Hepatocyte (in vitro differentiated cells): Measurements from ENCODE around the gene ESR1.

Experiments
- CTCF ChIP-seq: fragments of 200-600 bp; sonication (generic); IDR thresholded peaks from 2 replicates; pipeline ENCODE4 v1.5.1; 2016; ENCODE audit warnings: antibody characterized with exemption, mild to moderate bottlenecking; ENCODE audit not compliant: poor library complexity
- EZH2 ChIP-seq: fragments of 200-600 bp; sonication (generic); IDR thresholded peaks from 2 replicates; pipeline ENCODE4 v1.6.1; 2016; ENCODE audit warnings: antibody characterized with exemption, mild to moderate bottlenecking, borderline replicate concordance
- EZH2phosphoT487 ChIP-seq: fragments of 200-600 bp; sonication (generic); IDR thresholded peaks from one replicate; pipeline ENCODE4 v1.6.1; 2018; ENCODE audit warnings: antibody characterized with exemption, mild to moderate bottlenecking, low read depth, moderate library complexity; ENCODE audit not compliant: unreplicated experiment, severe bottlenecking

GRCh38 chr6:151974061-151974617 is 166.7 kb downstream of the ESR1 start:
- TF ChIP-seq CTCF (no peak), EZH2phosphoT487 (no peak), EZH2 (no peak)
